HEK293T (cell line): ENCODE results near the gene HS3ST4.

Experiments used
- ARNT ChIP-seq: fragments of 450-650 bp; IDR thresholded peaks from 2 replicates; pipeline ENCODE4 v1.6.1; 2017; ENCODE audit warnings: mild to moderate bottlenecking
- BHLHE40 ChIP-seq: fragments of 450-650 bp; IDR thresholded peaks from 2 replicates; pipeline ENCODE4 v1.6.1; 2016; ENCODE audit warnings: mild to moderate bottlenecking, moderate library complexity, borderline replicate concordance
- FOXK2 ChIP-seq: fragments of 450-650 bp; IDR thresholded peaks from 2 replicates; pipeline ENCODE4 v1.6.1; 2016; ENCODE audit warnings: mild to moderate bottlenecking
- SP1 ChIP-seq: fragments of 450-650 bp; IDR thresholded peaks from 2 replicates; pipeline ENCODE4 v1.6.1; 2017
- SUZ12 ChIP-seq: fragments of 450-650 bp; IDR thresholded peaks from 2 replicates; pipeline ENCODE4 v1.6.1; 2016; ENCODE audit warnings: mild to moderate bottlenecking
- TARDBP ChIP-seq: fragments of 450-650 bp; IDR thresholded peaks from 2 replicates; pipeline ENCODE4 v1.6.1; 2016
- ZNF384 ChIP-seq: fragments of 450-650 bp; IDR thresholded peaks from 2 replicates; pipeline ENCODE4 v1.6.1; 2016

GRCh38 chr16:25941800-25942499 lies 250.2 kb downstream of the HS3ST4 start:
- TF ChIP-seq ARNT (no peak), ZNF384 (no peak), SUZ12 (no peak), SP1 (no peak), TARDBP (no peak), FOXK2 (no peak), BHLHE40 (no peak)
